Measurements from ENCODE around the gene CCDC88B.

Gene CCDC88B

GRCh38 chr11:64344787-64345186 lies 4.8 kb downstream of the CCDC88B start:
- Histone ChIP-seq H3K4me2 (ENCODE audit: low read depth, low read length, poor library complexity, severe bottlenecking) (no peak overlapping the region), H3K9me2 (replicated peaks; ENCODE audit: low read depth, low read length) (no peaks in the 10 kb centered on the region), H3K4me3 (ENCODE audit: low read length, poor library complexity, severe bottlenecking) (no peak overlapping the region), H2AFZ (ENCODE audit: low read length) (no peak overlapping the region), H3K9ac (ENCODE audit: low read depth, low read length, poor library complexity, severe bottlenecking) (no peak overlapping the region), H4K20me1 (ENCODE audit: insufficient read depth, low read length, poor library complexity, severe bottlenecking) (peaks cover 22% of the 10 kb centered on the region), H3F3A (ENCODE audit: low read depth) (no peaks in the 10 kb centered on the region), H3K36me3 (ENCODE audit: insufficient read depth, low read length) (no peaks in the 10 kb centered on the region; the same call in 1 of the 2 replicates), H3K79me2 (ENCODE audit: insufficient read depth, low read length) (peaks cover 11% of the 10 kb centered on the region; the same call in 1 of the 2 replicates), H3K9me3 (ENCODE audit: insufficient read depth, low read depth, low read length) (no peaks in the 10 kb centered on the region), H3K27me3 (ENCODE audit: insufficient read depth, low read length, poor library complexity, severe bottlenecking) (no peaks in the 10 kb centered on the region), H3K4me1 (ENCODE audit: insufficient read depth, low read length, poor library complexity, severe bottlenecking) (peaks cover 14% of the 10 kb centered on the region)
- no peak for TF ChIP-seq EZH2phosphoT487 (IDR thresholded peaks at IDR 0.05; ENCODE audit: borderline replicate concordance)
- TF ChIP-seq, protein P1, sequence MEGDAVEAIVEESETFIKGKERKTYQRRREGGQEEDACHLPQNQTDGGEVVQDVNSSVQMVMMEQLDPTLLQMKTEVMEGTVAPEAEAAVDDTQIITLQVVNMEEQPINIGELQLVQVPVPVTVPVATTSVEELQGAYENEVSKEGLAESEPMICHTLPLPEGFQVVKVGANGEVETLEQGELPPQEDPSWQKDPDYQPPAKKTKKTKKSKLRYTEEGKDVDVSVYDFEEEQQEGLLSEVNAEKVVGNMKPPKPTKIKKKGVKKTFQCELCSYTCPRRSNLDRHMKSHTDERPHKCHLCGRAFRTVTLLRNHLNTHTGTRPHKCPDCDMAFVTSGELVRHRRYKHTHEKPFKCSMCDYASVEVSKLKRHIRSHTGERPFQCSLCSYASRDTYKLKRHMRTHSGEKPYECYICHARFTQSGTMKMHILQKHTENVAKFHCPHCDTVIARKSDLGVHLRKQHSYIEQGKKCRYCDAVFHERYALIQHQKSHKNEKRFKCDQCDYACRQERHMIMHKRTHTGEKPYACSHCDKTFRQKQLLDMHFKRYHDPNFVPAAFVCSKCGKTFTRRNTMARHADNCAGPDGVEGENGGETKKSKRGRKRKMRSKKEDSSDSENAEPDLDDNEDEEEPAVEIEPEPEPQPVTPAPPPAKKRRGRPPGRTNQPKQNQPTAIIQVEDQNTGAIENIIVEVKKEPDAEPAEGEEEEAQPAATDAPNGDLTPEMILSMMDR (conservative IDR thresholded peaks at IDR 0.05; ENCODE audit: low read length): no peak

DNA sequence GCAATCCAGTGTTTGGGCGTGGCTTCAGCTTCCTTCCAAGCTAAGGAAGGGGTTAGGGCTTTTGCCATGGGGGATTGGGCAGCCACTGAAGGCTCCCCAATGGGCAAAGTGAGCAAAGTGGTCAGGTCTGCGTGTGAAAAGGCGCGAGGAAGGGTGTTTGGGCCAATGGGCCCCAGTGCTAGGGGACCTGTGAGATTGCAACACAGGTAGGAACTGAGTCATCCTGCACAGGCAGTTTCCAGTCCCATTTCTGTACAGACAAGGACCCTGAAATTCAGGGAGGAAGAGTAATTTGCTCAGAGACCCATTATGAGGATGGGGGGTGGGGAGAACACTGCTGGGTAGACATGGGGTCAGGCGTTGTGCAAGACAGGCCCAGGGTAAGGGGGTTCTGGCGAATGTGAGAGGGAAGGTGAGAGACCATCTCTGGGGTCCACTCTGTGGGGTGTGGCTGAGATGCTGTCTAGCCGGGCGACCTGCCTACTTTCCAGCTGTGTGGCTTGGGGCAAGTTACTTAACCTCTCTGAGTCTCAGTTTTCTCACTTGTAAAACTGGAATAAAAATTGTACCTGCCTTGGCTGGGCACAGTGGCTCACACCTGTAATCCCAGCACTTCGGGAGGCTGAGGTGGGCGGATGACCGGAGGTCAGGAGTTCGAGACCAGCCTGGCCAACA lies 7.3 kb downstream of the CCDC88B start:
- H4K20me1 ChIP-seq (ENCODE audit: insufficient read depth, low read length, poor library complexity, severe bottlenecking): peaks cover 7% of the 10 kb centered on the region
- peaks cover 9% of the 10 kb centered on the region for H3K4me1 ChIP-seq (ENCODE audit: insufficient read depth, low read length, poor library complexity, severe bottlenecking)
- H3K4me3 ChIP-seq (ENCODE audit: low read length, poor library complexity, severe bottlenecking): no peak overlapping the region
- no peaks in the 10 kb centered on the region for H3K9me2 ChIP-seq (replicated peaks; ENCODE audit: low read depth, low read length)
- H3K4me2 ChIP-seq (ENCODE audit: low read depth, low read length, poor library complexity, severe bottlenecking): no peak overlapping the region
- TF ChIP-seq EZH2phosphoT487 (IDR thresholded peaks at IDR 0.05; ENCODE audit: borderline replicate concordance): no peak
- TF ChIP-seq, protein P1 (conservative IDR thresholded peaks at IDR 0.05; ENCODE audit: low read length): no peak
- no peaks in the 10 kb centered on the region for H3K27me3 ChIP-seq (ENCODE audit: insufficient read depth, low read length, poor library complexity, severe bottlenecking)
- no peaks in the 10 kb centered on the region for H3K9me3 ChIP-seq (ENCODE audit: insufficient read depth, low read depth, low read length)
- H3K9ac ChIP-seq (ENCODE audit: low read depth, low read length, poor library complexity, severe bottlenecking): no peak overlapping the region
- H2AFZ ChIP-seq (ENCODE audit: low read length): no peak overlapping the region
- no peaks in the 10 kb centered on the region; the same call in 1 of the 2 replicates for H3K36me3 ChIP-seq (ENCODE audit: insufficient read depth, low read length)
- no peaks in the 10 kb centered on the region for H3F3A ChIP-seq (ENCODE audit: low read depth)
- no peaks in the 10 kb centered on the region for H3K79me2 ChIP-seq (ENCODE audit: insufficient read depth, low read length)

GRCh38 chr11:64348383-64349024 lies 8.5 kb downstream of the CCDC88B start:
- Histone ChIP-seq H3K4me1 (ENCODE audit: insufficient read depth, low read length, poor library complexity, severe bottlenecking) (peaks cover 9% of the 10 kb centered on the region), H3K4me2 (ENCODE audit: low read depth, low read length, poor library complexity, severe bottlenecking) (peak overlapping the region; percentile 20), H3K27me3 (ENCODE audit: insufficient read depth, low read length, poor library complexity, severe bottlenecking) (no peaks in the 10 kb centered on the region), H4K20me1 (ENCODE audit: insufficient read depth, low read length, poor library complexity, severe bottlenecking) (no peaks in the 10 kb centered on the region), H3F3A (ENCODE audit: low read depth) (no peaks in the 10 kb centered on the region), H3K36me3 (ENCODE audit: insufficient read depth, low read length) (no peaks in the 10 kb centered on the region; the same call in 1 of the 2 replicates), H3K9ac (ENCODE audit: low read depth, low read length, poor library complexity, severe bottlenecking) (no peak overlapping the region), H2AFZ (ENCODE audit: low read length) (no peak overlapping the region), H3K79me2 (ENCODE audit: insufficient read depth, low read length) (no peaks in the 10 kb centered on the region), H3K9me2 (replicated peaks; ENCODE audit: low read depth, low read length) (no peaks in the 10 kb centered on the region), H3K4me3 (ENCODE audit: low read length, poor library complexity, severe bottlenecking) (no peak overlapping the region), H3K9me3 (ENCODE audit: insufficient read depth, low read depth, low read length) (no peaks in the 10 kb centered on the region)
- TF ChIP-seq, protein P1 (conservative IDR thresholded peaks at IDR 0.05; ENCODE audit: low read length): no peak
- TF ChIP-seq EZH2phosphoT487 (IDR thresholded peaks at IDR 0.05; ENCODE audit: borderline replicate concordance): no peak
